GM12891 (cell line): ENCODE data around the gene ZFAND5.

Experiments
- DNase-seq: peaks from one replicate; pipeline ENCODE4 v3.0.0; 2011; ENCODE audit warnings: low spot score; ENCODE audit not compliant: insufficient read length
- FAIRE-seq: peaks from 2 replicates; lab custom pipeline; 2011; peaks lifted over from hg19 to GRCh38; lab: Jason Lieb, UNC
- PAX5 ChIP-seq: IDR thresholded peaks from 2 replicates; pipeline ENCODE4 v1.6.1; 2011; ENCODE audit warnings: low read length, moderate library complexity, mild to moderate bottlenecking; ENCODE audit not compliant: insufficient read depth, severe bottlenecking
- POLR2A ChIP-seq: IDR thresholded peaks from 2 replicates; pipeline ENCODE4 v1.6.1; 2011; ENCODE audit warnings: low read depth, low read length, control low read depth
- POLR2AphosphoS5 ChIP-seq: IDR thresholded peaks from 2 replicates; pipeline ENCODE4 v1.6.1; 2011; ENCODE audit warnings: low read depth, low read length, control low read depth
- POU2F2 ChIP-seq: IDR thresholded peaks from 2 replicates; pipeline ENCODE4 v1.6.1; 2011; ENCODE audit warnings: low read depth, mild to moderate bottlenecking, control low read depth, low read length, moderate library complexity
- SPI1 ChIP-seq: IDR thresholded peaks from 2 replicates; pipeline ENCODE4 v1.6.1; 2011; ENCODE audit warnings: low read depth, low read length, control low read depth
- TAF1 ChIP-seq: IDR thresholded peaks from 2 replicates; pipeline ENCODE4 v1.6.1; 2011; ENCODE audit warnings: low read depth, low read length, control low read depth

ZFAND5 gene

DNA sequence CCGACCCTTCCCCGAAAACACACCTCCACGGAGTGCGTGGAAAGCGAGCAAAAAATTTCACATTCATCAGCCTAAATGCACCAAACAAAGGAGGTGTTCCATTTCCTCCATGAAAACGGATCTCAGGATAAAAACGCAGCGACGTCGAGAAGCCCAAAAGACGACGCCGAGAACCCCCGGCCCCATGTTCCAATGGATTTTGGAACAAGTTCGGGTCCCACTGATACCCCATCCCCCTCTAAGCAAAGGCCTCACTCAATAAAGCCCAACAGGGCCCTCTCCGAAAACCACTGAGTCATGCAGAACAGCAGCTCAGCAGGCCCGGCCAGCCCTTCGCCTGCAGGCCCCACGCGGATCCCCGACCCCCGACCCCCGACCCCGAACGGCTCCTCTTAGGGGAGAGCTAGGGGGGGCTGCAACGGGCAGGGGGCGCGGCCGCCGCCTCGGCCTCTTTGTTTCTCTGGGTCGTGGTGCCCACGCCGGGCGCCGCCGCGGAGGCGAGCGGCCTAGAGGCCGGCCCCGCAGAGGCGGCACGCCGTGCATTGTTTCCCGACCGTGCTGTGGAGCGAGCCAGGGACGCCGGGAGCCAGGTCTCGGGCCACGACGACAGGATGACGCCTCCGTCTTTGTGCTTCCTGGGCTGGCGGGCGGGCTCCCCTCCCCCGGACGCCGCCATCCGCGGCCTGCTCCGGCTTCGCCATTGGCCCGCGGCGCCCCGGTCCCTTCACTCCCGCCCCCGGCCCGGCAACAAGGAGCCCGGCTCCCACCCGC is 915 bp downstream of the ZFAND5 start:
- no peak for TF ChIP-seq POU2F2
- no peak for TF ChIP-seq SPI1
- TF ChIP-seq POLR2AphosphoS5: peak; percentile 49; the same call in 1 of the 2 replicates
- no peak for TF ChIP-seq PAX5
- peak; percentile 24; the same call in 1 of the 2 replicates for TF ChIP-seq POLR2A
- TF ChIP-seq TAF1: 0 out of 2 replicates have a peak, but pooled peaks have one; percentile 44
- FAIRE-seq: peak; percentile 80
- DNase-seq: peak; percentile 68

DNA sequence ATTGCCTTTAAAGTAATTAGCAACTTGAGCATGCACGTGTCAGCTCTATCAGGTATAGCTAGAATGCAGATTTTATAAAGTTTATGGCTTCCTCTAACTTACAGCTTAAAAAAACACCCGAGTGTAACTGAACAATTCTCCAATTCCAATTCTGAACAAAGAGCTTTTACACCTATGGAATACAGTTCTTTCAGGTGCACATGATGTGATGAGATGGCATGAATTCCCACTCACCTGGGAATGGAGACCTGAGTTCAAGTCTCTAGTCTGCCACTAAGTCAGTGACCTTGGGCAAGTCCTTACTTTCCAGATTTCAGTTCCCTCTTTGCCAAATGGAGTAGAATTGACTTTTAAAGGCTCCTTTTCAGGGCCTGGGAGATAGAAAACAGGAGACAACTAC is 1.8 kb downstream of the ZFAND5 start:
- FAIRE-seq: peak; percentile 71
- TF ChIP-seq SPI1 (peak; percentile 58), POU2F2 (no peak)
- DNase-seq: no peak

DNA sequence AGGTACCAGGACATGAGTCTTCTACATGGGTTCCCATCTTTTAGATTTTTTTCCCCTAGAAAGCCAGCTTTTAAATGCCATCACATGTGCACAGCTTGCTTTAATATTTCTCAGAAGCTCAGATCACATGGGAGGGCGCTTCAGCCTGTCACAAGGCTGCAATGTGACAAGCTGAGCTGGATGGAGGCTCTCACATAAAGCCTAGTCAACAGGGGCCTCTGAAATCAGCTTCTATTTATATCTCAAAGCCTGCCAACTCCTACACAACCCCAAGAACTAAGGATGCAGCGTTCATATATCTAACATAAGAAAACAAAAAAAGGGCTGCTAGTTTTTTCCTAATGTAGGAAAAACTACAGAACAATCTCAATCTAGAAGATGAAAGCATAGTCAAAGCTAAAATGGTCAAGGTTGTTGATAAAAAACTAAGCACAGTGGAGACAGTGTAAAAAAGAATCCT is 2.3 kb downstream of the ZFAND5 start:
- TF ChIP-seq TAF1 (no peak), POLR2AphosphoS5 (no peak), SPI1 (no peak), POLR2A (no peak), PAX5 (no peak), POU2F2 (no peak)
- FAIRE-seq (peak; percentile 58), DNase-seq (no peak)

DNA sequence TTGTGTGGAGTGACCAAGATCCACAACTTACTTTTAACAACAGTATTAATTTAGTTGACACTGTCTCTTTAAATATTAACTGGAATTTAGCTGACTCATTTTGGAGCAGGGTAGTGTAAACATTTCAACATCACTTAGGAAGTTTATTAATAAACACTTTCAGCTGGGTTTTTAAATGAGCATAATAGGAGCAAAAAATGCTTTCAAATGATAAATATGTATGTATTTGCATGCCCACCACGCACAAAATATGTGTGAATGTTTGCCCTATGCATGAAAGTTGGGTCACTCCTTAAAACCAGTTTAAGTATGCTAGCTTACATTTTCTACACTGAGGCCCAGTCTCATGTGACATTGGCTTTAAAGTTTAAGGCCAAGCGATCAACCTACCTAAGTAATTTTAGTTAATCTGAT is 2.9 kb downstream of the ZFAND5 start:
- DNase-seq (no peak), FAIRE-seq (no peak)
- no peak for TF ChIP-seq POU2F2
- TF ChIP-seq SPI1: no peak
- no peak for TF ChIP-seq POLR2AphosphoS5
- TF ChIP-seq TAF1: no peak
- no peak for TF ChIP-seq PAX5
- no peak for TF ChIP-seq POLR2A

DNA sequence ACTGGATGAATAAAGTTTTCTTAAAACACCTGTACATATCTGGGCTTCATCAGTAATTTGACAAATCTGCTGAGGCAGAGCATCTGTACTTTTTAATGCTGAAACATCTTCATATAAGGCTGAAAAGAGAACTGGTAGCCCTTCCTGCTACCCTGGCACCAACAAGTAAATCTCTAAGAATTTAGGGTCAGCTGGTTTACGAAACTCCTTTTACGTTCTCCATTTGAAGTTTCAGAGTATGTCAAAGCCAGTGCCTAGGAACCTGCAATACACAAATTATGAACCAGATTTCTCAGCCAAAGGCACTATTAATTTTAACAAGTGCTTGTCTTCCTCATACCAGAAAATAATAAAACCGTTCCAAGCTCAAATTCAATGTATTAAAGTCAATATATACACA is 3.8 kb downstream of the ZFAND5 start:
- no peak for DNase-seq
- FAIRE-seq: no peak
- TF ChIP-seq TAF1: no peak
- TF ChIP-seq POLR2AphosphoS5: no peak
- TF ChIP-seq POU2F2: no peak
- no peak for TF ChIP-seq POLR2A
- no peak for TF ChIP-seq SPI1
- TF ChIP-seq PAX5: no peak

DNA sequence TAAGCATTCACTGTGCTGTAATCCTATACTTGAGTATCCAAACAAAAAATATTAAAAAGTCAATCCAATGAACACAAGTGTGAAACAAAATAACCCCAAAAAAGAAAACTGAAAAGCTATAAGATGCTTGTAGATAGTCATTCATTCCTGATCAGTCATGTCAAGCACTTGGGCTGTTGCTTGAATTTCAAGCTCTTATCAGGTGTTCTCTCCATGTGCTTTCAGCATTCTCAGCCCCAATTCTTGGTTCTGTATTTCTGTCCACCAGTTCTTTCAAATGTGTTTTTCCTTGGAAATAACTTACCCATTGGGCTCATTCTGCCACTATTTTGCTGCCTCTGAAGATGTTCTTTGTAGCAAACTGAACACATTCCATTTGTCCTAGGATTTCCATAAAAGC is 4.7 kb downstream of the ZFAND5 start:
- DNase-seq (no peak), FAIRE-seq (no peak)
- TF ChIP-seq POU2F2 (no peak), TAF1 (no peak), POLR2A (no peak), PAX5 (no peak), SPI1 (no peak), POLR2AphosphoS5 (no peak)

DNA sequence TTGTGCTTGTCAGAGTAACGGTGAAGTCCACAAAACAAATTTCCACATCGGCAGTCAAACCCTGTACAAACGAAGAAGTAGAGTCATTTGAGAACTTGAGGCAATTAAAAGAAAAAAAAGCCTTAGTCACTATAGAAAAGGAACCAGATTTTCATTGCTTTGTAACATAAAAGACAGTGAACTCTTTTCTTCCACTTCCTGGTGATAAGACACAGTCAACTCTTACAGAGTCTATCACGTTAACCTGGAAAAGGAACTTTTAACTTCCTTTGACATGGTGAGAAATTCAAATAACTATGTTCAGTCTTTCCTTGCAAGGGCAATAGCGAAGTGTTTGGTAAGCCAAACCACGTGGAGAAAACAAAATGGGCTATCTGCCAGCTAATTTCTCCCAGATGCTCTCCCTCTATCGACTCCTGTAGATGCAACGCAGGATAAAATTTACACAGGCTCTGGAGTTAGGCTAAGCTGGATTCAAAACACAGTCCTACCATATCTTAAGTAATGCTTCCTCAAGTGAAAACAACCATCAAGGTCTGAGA is 8.9 kb downstream of the ZFAND5 start:
- no peak for DNase-seq
- FAIRE-seq: no peak
- TF ChIP-seq PAX5 (no peak), POLR2A (no peak), POU2F2 (no peak), SPI1 (no peak), TAF1 (no peak), POLR2AphosphoS5 (no peak)

DNA sequence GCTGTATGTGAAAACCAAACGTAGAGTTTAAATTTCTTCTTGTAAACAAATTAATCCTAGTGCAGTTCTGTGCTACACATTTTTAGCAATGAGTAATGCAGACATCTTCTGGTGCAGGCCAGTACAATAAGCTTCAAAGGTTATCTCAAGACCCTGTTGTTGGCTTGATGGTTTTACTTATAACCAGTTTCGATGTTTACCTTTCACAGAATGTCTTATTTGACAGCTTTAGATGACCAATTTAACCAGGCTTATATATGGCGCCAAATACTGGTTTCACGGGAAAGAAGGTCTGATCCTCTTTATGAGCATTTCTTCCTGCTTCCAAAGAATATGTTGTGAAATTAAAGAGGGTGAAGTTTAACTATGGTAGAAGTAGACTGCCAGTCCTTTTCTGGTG is 9.9 kb downstream of the ZFAND5 start:
- FAIRE-seq (no peak), DNase-seq (no peak)
- TF ChIP-seq POLR2A (no peak; the same call in 1 of the 2 replicates), POLR2AphosphoS5 (no peak; the same call in 1 of the 2 replicates), SPI1 (no peak), PAX5 (no peak), TAF1 (no peak), POU2F2 (no peak)

DNA sequence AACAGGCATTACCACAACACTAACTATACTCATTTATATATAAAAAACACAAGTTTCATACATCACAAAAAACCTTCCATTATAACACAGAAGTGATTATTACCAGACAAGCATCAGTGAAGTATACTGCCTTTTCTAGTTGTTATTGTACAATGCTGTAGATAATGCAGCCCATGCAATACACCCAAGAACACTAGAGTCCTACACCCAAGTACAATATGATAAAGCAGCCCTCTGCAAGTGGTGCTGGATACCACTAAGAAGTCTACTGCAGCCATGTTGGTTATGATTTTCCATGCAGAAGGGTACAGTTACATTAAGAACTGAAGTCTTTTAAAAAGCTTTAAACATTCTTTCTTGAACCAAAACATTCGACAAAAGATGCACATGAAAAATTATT is 10.3 kb downstream of the ZFAND5 start:
- FAIRE-seq (peak; percentile 13), DNase-seq (no peak)
- no peak for TF ChIP-seq TAF1
- peak; percentile 51; the same call in 1 of the 2 replicates for TF ChIP-seq POLR2AphosphoS5

DNA sequence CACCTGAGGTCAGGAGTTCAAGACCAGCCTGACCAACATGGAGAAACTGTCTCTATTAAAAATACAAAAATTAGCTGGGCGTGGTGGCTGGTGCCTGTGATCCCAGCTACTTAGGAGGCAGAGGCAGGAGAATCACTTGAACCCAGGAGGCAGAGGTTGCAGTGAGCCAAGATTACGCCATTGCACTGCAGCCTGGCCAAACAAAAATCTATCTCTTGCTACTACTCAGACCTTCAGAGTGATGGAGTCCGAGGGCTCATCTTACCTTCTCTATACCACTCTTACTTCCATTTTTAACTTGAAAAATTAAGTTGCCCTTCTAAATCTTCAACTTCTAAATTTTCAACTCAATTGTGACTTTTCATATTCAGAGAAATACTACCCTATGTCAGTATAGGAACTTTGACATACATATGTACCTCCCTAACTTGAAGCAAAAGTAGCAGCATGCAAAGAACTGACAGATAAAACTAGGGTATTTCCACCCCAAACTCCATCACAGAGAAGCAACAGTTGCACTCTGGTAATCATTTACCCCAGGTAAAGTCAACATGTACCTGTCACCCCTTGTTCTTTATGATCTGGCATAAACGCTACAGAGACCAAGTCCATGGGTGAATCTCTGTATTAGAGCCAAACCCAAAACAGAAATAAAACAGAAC is 11.4 kb downstream of the ZFAND5 start:
- FAIRE-seq (no peak), DNase-seq (no peak)
- TF ChIP-seq PAX5 (no peak), POLR2AphosphoS5 (peak; percentile 66), POLR2A (peak; percentile 56)
